Fibroblast of pulmonary artery (primary cell): Measurements from ENCODE around the gene ABHD2.

Source experiments
- DNase-seq: peaks from one replicate; pipeline ENCODE4 v3.0.0-alpha.2; 2010; ENCODE audit warnings: low read depth
- H3K4me3 ChIP-seq: replicated peaks from 2 replicates; pipeline ENCODE4 v1.5.1; 2011; ENCODE audit warnings: low read depth, mild to moderate bottlenecking, control low read depth, low read length, moderate library complexity
- TF ChIP-seq, protein P1 (sequence below): IDR thresholded peaks from 2 replicates; pipeline ENCODE4 v1.5.1; 2011; ENCODE audit warnings: mild to moderate bottlenecking, control low read depth, low read length, inconsistent platforms; ENCODE audit errors: missing control alignments

Gene ABHD2

DNA sequence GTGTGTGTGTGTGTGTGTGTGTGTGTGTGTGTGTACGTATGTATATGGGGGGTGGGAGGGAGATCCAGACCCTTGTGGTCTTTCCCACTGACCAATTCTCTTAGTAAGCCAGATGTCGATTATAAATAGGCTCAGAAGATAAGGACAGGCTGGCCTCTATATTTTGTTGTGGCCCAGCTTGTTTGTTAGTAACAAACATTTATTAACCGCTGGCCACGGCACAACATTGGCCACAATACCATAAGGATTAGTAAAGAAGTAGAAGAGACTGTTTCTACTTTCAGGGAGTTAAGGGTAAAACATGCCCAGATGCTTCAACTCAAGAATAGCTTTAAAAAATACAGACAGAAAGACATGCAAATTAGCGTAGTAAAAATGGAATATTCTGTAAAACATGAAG lies 58.1 kb downstream of the ABHD2 start:
- DNase-seq, result no peak
- H3K4me3 ChIP-seq, result no peak overlapping the region
- TF ChIP-seq, protein P1, sequence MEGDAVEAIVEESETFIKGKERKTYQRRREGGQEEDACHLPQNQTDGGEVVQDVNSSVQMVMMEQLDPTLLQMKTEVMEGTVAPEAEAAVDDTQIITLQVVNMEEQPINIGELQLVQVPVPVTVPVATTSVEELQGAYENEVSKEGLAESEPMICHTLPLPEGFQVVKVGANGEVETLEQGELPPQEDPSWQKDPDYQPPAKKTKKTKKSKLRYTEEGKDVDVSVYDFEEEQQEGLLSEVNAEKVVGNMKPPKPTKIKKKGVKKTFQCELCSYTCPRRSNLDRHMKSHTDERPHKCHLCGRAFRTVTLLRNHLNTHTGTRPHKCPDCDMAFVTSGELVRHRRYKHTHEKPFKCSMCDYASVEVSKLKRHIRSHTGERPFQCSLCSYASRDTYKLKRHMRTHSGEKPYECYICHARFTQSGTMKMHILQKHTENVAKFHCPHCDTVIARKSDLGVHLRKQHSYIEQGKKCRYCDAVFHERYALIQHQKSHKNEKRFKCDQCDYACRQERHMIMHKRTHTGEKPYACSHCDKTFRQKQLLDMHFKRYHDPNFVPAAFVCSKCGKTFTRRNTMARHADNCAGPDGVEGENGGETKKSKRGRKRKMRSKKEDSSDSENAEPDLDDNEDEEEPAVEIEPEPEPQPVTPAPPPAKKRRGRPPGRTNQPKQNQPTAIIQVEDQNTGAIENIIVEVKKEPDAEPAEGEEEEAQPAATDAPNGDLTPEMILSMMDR, result no peak

DNA sequence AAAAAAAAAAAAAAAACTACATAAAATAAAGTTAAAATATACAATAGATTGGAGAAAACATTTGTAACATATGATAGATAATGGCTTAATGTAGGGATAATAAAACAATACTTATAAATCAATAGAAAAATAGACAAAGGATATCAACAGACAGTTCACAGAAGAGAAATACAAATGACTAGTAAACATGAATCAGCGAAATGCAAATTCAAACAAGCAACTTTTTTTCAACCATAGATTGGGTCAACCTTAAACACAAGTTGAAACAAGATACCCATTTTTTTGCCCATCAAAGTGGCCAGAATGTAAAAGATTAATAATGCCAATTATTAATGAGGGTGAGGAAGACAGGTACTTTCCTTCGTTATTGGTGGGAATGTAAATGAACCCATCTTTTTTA lies 59.9 kb downstream of the ABHD2 start:
- TF ChIP-seq, protein P1, result no peak
- no peak for DNase-seq
- H3K4me3 ChIP-seq, result no peak overlapping the region

DNA sequence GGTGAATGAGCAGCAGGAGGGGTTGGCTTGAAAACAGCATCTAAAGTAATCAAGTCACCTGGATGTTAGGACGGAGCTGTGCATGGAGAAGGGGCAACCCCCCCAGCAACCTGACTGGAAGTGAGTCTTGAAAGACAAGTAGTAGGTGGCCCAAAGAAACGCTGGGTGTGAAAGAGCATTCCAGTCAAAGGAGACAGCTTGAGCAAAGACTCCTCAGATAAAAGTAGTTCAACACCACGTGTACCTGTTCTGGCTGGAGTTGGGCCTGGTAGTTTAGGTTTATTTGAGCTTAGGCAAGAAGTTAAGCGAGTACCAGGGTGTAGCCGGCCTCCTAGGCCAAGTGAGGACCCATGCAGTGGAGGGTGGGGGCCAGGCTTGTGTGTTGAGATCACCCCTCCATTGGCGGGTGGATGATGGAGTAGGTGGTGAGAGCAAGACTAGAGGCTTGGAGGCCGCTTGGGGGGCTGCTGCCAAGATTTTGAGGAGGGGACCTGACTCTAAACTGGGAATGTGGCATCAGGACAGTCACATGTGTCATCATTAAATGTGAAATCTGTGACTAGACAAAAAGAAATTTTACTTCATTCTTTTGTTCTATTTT lies 61.3 kb downstream of the ABHD2 start:
- no peak for DNase-seq
- TF ChIP-seq, protein P1, result no peak
- no peak overlapping the region for H3K4me3 ChIP-seq

DNA sequence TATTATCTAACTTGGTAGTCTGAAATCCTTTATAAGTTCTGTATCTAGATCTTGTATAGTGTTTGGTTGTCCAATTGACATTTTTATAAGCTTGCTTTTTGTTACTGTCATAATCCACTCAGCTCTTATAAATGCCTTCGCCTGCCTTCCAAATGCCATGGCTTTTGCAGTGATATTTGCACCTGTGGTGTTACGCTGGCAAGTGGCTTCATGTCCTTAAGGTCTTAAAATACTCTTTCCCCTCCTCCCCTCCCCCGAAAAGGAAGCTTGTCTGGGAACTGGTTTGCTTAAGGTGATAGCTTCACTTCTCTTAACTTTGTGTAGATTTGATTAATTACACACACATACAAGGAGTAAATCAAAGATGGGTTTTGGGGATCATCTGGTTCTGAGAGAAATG lies 62.0 kb downstream of the ABHD2 start:
- TF ChIP-seq, protein P1, result no peak
- H3K4me3 ChIP-seq, result no peak overlapping the region
- no peak for DNase-seq

DNA sequence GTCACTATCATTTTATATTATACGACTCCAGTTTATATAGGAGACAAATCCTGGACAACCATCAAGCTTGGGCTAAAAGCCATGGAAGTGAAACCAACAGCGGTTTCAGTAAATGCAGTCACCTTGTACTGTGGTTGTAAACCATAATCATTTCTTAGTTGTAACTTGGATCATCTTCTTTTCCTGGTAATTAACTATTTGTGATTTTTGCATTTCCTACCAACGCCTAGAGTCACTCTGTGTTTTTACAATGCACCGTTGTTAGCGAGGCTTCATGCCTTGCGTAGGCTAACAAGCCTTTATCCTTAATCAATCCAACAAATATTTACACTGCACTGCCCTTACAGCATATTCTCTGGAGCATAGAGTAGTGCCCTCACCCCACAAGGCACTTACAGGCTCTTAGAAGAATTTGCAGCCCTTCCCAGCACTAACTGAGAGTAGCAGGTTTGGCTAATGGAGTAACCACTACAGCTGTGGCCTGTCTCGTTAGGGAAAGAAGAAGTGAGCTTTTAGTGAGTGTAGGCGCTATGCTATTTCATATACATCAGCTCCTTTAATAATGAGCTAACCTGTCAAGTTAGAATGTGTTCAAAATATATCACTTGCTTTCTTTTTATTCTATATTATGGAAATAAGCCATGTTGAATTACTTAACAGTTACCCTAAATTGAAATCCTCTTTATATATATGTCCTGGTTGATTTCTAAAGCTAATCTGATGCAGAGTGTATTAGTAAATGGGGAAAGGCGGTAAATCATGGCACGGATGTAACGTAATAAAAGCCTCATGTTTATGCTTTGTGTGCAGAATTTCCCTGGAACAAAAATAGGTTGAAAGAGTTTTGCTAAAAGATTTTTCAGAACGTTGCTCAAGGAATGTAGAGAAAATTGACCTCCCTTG lies 62.8 kb downstream of the ABHD2 start:
- no peak overlapping the region for H3K4me3 ChIP-seq
- no peak for DNase-seq
- TF ChIP-seq, protein P1, result no peak

DNA sequence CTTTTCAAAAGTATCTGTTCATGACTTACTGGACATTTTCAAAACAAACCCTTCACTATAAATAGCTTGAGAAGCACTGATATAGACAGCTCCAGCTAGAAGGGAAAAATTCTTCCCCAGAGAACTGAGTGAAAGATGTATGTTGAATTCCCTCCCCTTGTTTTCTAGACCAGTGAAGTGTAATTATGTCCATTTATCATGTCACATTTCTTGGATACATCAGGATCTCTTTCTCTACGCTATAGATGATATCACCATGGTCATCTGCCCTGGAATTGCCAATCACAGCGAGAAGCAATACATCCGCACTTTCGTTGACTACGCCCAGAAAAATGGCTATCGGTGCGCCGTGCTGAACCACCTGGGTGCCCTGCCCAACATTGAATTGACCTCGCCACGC lies 66.9 kb downstream of the ABHD2 start:
- no peak for DNase-seq
- no peak overlapping the region for H3K4me3 ChIP-seq
- TF ChIP-seq, protein P1, result no peak
